GM18505 (cell line): ENCODE measurements around the gene PARD3B.
A peak's percentile ranks its signal among the peaks of the same experiment; 100 is the strongest.

Experiments used
- ATAC-seq: cut with Tn5 transposase; IDR thresholded peaks from one replicate; pipeline ENCODE4 v1.9.1; 2021; ENCODE audit not compliant: unreplicated experiment
- POLR2A ChIP-seq: IDR thresholded peaks from 4 replicates; pipeline ENCODE4 v1.6.1; 2011; ENCODE audit warnings: borderline replicate concordance; ENCODE audit not compliant: insufficient read depth, insufficient read length; ENCODE audit errors: extremely low read depth

The PARD3B gene

DNA sequence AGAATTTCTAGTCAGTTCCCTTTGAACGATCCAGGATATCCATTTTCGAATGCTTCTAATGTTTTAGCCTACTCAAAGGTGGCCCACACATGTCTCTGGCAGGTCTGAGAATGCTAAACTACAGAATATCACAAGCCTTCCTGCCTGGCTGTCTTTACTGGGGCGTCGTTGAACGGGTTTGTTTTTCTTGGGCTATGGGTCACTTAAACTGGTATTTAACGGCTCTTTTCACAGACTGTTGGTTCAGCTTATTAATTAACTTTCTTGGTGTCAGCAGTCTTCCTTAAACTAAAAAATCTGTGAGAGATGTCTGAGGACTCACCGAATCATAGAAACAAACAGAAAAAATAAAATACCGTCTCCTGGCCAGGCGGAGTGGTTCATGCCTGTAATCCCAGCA lies 573.9 kb downstream of the PARD3B start:
- ATAC-seq: no peak
- TF ChIP-seq POLR2A: no peak

DNA sequence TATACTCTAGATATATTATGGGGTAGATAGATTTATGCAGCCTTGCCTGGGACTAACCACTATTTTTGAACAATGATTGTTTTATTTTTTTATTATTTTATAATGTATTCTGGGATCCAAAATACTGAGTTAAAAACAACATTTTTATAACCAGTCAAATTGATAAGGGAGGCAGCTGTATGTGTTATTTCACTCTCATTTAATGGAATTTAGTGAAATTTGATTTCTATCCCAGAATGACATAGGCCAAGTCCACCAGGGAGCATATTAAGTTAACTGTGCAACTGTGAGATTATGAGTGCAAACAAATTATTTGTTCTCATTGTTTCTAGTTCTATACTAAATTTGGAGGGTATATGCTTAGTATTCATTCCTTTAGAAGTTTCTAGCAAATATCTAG lies 583.5 kb downstream of the PARD3B start:
- TF ChIP-seq POLR2A: no peak

DNA sequence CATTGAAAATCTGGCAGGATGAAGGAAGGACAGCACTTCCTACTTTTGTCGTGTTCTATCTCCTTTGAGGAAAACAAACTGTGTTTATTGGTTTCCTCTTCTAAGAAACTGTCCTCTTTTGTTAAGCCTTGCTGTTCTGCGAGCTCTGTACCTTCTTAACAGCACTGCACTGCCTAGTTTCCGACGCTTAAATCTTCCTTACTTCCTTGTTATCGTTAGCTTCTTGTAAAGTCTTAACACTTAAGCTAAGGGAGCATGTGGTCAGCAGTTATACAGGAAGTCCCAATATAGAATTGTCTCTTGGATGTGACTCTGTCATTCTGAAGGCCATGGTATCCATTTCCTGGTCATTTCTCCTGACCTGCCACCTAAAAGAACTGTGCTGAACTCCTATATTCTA lies 584.3 kb downstream of the PARD3B start:
- ATAC-seq: no peak
- TF ChIP-seq POLR2A: no peak

More for the DNA sequence above, 583.5 kb downstream of the PARD3B start:
- no peak for ATAC-seq

DNA sequence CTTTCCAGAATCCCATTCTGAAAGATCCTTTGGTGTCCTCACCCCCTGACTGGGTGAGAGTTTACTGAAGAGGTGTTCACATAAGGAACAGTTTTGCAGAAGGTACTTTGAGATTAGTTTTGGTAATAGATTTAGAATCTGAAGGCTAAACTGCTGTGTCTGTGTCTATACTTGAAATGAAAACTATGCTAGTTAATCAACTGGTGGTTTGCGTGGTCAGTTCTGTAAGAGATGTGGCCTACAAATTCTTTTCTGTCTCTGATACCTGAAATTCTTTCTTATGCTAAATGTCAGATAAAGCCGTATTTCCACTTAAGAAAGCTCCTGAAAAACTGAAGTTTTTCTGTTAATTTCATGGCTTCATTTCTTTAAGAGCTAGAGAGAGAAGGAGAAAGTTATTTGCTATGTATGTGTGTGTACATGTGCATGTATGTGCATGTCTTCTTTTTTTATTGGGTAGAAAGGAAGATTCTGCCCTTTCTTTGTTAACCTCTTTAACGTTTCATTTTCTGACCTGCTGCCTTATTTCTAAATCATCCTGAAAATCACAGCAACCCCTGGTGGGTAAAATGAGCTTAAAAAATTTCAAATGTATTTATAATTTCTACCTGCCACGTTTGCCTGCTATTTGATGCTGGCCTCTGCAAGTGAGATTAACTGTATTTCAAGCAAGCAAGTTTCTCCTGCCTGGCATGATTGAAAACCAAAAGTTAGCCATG lies 585.0 kb downstream of the PARD3B start:
- no peak for ATAC-seq
- TF ChIP-seq POLR2A: no peak

DNA sequence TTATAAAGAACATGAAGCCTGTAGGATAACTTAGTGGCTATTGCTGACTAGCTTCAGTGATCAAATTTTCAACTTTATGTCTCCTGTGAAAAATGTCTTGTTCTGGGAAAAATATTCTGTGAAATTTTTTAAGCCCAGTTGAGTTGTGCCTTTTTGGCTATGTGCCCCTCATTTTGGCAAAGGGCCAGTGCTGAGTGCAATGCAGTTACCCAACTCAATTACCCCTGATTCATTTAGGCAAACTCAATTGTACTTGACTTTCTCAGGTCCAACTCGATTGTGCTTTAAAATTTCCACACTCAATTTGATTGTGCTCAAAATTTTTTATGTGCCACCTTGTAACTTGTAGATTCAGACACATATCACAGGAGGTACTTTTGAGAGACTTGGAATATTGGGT lies 588.3 kb downstream of the PARD3B start:
- no peak for TF ChIP-seq POLR2A
- ATAC-seq: no peak

DNA sequence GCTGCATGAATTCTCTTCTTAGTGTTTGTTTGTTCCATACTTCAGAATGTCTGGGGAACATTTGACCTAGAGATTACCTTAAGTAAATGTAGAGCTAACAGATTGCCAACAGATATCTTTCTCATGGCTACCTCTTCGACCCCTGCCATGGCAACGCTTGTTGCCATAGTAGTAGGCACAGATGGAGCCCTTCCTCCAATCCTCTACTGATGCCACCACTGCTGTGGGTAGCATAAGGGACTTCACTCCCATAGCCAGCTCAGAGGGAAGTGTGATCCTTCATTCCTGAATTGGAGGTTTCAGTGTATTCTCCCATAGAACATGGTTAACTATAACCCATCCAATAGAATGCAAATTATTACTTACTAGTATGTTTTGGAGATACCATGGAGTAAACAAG lies 593.5 kb downstream of the PARD3B start:
- ATAC-seq: no peak
- TF ChIP-seq POLR2A: no peak

DNA sequence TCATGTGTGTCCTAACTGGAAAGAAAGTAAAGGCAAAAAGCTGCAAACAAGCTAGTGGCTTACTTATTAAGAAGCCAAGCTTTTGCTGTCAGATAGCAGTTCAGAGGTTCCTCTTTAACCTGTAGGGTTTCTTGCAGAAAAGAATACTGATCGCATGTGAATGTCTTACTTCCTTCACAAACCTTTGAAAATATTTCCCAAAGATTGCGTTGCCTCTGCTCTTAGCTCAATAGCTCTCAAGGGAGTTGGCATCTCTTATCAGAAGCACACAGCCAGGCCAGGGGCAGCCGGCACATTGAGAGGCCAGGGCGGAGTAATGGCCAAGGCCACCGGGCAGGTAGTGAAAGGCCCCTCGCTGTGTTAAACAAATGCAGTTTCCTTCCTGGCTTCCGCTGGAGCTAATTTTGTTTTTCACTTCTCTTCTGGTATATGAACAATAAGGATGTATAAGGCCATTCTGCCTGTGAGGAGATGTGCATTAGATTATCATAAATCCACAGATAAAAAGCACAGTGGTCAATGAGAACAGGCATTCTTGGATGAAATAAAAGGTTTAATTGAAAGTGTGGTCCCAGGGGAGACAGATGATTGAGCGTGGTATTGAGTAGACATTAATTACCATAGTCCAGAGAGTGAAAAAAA lies 594.7 kb downstream of the PARD3B start:
- TF ChIP-seq POLR2A: no peak
- ATAC-seq: peak; percentile 68

DNA sequence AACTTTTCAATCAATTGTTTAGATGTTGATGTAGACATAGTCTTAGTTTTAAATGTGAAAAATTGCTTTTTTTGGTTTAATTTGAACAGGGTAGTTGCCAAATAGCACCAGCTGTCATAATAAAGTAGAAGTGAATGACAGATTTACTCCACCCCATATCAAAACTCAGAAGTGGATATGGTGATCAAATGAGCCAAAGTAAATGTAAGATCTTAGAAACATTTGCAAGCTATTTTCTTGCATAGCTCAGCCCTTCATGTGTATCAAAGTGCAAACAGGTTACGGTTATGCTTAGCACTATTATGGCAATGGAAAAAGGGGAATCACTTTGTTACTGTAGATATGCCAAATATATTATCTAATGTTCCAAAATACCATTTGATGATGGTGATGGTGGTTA lies 596.1 kb downstream of the PARD3B start:
- TF ChIP-seq POLR2A: no peak
- ATAC-seq: no peak

DNA sequence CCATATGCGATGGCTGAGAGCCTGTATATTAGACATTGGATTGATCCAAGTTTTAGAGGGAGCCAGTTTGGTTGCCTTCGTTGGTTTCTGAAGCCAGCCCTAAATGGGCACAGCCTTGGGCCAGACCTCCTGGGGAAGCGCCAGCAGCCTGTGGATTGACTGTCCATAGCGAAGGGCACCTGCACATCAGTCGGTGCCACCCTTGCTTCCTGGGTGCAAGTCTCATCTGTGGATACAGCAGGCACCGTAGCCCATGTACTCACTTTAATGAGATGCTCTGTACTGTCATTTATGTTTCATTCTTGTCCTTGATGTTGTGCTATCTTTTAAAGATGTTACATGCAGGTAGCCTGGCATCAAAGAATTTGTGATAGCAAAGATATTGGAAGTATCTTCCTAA lies 600.6 kb downstream of the PARD3B start:
- no peak for TF ChIP-seq POLR2A
- ATAC-seq: no peak

DNA sequence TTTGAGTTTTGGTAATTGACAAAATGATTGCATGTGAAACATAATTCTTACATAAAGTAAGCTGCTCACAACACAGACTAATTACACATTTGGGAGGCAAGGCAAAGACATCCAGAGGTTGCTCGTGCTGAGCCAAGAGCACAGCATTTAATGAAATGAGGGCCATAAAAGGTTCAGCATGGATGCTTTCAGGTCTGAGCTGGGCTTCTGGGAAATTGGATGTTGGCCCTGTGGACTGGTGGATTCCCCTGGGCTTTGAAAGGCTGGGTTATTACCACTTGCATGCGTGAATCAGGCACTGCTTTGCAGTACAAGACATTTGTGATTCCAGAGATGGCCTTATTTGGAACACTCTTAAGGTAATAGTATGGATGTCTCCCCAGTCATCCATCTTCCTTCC lies 603.5 kb downstream of the PARD3B start:
- TF ChIP-seq POLR2A: no peak
- ATAC-seq: no peak

DNA sequence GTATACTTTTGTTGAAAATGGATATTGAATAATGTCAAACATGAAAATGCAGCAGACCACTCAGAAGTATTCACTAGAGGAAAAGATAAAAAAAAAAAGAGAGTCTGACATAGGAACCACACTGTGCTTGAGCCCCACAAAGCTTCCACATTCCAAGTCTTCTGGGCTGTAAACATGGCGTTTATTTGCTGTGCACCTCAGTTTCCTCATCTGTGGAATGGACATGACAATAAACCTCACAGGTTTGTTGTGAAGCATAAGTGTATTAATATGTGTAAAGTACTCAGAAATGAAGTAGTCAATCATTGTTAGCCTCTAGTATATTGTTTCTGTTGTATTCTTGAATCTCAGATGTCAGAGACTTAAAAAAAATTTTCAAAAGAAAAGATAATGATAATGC lies 611.2 kb downstream of the PARD3B start:
- ATAC-seq: no peak
- TF ChIP-seq POLR2A: no peak

DNA sequence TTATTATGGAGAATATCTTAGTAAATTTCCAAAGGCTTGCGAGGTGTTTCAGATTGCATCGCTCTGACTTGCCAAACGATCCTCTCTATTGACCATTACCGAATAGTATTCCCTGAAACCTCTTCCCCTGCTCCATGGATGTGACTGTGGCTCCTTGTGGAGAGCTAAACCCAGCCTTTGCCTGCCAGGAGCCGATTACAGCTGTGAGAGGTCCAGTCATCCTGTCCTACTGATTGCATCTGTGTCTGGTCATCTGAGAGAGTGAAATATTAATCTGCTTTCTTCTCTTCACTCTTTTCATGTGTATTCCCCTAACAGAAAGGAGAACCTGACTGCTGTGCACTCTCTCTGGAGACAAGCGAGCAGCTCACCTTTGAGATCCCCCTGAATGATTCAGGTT lies 613.1 kb downstream of the PARD3B start:
- ATAC-seq: no peak
- TF ChIP-seq POLR2A: no peak

DNA sequence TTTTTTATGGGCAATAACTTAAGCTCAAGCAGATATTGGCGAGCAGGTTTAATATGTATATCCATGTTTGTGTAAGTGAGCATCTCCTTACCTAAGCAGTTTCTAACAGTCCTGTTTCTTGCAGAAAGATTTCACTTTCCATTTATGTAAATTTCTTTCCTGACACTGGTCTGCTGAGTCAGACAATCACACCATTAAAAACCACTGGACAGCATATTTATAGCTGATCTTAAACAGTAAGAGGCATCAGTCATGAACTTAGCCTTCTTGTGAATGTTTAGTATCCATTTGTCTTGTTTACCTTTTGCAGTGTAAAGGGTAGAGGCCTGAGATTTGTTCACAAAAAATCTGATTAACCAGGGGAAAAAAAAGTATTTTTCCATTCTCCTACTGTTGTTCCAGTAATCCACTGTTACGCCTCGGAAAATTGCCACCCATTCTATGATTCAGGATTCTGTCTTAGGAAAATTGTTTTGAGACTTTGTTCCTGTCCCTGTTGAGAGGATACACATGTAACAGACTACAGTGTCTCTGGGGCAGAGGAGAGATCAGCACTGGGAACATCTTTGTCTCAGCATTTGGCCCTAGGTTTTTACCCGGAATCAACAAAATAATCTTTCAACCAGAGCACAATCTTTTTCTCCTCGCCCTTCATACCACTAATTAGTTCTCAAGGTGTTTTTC lies 616.0 kb downstream of the PARD3B start:
- no peak for ATAC-seq
- no peak for TF ChIP-seq POLR2A

DNA sequence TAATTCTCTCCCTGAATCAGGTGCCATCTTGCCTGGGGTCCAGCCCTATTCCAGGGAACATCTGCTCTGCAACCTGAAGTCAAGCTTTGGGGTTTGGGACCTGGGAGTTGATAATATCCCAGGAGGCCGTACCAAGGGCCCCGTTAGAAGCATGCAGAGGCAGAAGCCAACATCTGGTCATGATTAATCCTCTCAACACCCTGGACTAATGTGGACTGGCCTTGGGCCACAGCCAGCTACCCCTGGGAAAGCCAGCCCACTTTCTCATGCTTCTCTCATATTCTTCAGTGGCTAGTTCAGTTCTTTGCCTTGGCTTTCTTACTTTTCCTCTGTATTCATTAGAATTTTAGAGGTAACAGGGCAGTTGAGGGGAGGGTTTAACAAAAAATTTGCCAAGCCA lies 621.5 kb downstream of the PARD3B start:
- ATAC-seq: no peak
- TF ChIP-seq POLR2A: no peak

DNA sequence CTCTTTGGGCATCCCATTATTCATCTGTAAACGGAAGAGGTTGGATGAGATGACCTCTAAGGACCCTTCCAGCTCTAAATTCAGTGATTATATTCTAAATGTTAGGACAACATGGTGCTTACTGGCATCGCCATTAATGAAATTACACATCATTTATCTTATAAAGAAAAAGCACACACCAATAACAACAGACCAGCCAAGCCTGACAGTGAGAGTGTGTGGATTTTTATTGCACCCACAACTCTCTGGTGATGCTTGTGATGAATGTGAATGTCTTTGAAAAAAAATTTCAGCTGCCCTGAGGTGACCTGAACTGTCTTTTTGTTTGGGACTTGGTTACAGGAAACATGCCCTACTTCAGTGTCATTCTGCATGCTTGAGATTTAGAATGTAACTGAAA lies 623.7 kb downstream of the PARD3B start:
- no peak for ATAC-seq
- no peak for TF ChIP-seq POLR2A

DNA sequence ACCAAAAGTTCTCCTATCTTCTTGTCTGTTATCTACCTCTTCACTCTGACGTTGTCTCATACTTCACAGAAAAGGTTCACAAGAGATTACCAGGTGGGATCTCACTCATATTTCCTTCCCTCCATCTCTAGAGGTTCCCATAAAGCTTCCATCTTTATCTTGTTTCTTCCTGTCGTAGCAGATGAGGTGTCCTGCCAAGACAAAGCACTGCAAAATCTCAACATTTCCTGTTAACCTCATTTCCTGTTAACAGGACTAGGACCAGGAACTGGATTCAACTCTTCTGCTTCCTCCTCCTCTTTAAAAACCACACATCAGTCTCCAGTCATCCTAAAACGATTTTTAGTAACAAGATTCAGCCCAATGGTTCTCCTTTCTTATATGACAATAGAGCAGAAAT lies 624.2 kb downstream of the PARD3B start:
- no peak for TF ChIP-seq POLR2A
- no peak for ATAC-seq
